ENCODE data around the gene MRGPRF.

Gene MRGPRF

DNA sequence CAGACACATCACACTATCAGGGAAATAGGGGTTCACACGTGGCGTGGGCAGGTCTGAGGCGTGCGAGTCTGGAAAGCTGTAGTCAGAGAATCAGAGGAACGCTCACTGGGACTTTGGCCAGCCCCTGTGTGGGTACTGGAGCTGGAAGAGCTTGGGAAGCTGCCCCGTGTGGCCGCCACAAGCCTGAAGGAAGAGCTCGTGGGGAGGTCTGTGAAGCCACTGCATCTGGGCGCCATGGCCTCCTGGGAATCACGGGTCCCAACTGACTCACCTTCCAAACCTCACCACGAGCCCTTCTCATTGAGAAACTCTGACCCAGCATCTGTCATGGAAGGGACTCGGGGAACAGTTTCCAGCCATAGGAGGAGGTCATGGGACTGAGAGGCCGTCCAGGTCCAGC is 5.9 kb upstream of the MRGPRF start:
- DNase-seq: no peak

GRCh38 chr11:69017951-69018350 is 4.9 kb upstream of the MRGPRF start:
- DNase-seq: no peak

DNA sequence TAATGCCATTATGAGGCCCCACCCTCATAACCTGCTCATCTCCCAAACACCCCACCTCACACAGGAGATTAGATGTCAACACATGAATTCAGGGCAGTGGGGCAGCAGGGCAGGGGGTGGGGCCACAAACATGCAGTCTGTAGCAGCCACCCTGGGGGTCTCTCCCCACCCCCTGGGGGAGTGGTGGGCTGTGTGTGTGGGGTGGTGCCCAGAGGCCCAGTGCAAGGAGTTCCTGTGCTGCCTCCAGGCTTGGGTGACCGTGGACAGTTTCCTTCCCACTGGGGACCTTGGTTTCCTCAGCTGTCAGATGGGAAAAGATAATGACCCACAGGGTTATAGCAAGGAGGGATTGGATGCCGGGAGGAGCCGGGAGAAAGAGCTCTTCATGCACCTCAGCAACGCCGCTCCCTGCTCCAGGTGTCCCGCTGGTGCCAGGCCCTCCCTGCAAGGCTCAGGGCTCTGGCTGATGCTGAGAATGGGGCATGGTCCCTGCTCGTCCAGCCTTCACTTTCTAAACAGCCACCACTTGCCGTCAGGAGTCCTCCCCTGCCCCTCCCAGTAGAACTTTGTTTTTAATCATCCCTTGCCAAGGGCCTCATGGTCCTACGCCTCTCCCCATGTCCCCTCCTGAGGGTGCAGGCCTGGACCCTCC is 2.0 kb upstream of the MRGPRF start:
- no peak for DNase-seq

GRCh38 chr11:69014084-69014851 is 1.2 kb upstream of the MRGPRF start:
- DNase-seq: peak; percentile 59

- DNase-seq: no peak
Observed at GRCh38 chr11:69012092-69013008, 696 bp downstream of the MRGPRF start.

DNA sequence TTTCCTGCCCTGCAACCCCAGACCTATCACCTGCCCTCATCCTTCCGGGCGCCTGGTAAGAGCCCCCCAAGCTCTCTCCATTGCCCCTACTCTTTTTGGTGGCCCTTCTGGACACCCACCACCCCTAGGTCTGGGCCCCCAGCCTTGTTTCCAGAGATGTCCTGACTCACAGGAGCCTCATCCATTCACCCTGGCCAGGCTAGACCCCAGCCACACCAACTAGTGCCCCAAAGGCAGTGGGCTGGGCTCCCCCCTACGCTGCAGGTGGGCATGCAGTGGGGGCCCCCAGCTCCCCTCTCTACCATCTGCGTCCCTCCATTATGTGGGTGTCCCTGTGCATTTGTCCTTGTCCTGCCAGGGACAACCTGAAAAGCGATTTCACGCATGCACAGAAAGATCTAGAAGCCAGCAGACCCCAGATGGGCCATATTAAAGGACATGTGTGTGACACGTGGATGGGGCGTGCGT is 1.4 kb downstream of the MRGPRF start:
- DNase-seq: no peak

DNA sequence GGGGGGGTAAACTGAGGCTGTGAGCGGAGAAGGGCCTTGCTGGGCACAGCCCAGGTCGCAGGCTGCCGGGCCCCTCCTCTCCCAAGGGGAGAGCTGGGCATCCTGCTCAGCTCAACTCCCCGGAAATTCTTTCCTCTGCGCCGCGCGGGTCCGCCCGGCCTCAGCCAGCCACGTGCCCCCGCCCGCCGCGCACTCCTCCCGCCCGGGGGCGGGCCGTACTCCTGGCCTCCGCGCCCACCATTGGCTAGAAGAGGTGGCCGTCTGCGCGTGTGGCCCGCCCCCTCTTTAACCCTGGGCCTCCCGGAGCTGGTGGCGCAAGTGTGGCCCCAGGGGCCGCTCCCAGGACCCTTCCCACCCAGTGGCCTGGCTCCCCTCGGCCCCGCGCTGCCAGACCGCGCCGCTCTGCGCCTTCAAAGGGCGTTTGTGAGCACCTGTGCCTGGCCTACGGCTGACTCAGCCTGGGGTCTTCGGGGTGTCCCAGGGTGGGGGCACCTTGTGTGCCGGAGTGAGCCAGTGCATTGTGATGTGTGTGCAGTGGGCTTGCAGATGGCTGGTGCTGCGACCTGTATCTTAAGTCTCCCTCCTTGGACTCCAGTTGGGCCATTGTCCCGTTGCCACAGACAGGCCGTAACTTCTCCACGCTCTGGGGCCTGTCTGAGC is 2.0 kb downstream of the MRGPRF start:
- peak; percentile 86 for DNase-seq

GRCh38 chr11:69010361-69010891 is 2.6 kb downstream of the MRGPRF start:
- DNase-seq: no peak

DNA sequence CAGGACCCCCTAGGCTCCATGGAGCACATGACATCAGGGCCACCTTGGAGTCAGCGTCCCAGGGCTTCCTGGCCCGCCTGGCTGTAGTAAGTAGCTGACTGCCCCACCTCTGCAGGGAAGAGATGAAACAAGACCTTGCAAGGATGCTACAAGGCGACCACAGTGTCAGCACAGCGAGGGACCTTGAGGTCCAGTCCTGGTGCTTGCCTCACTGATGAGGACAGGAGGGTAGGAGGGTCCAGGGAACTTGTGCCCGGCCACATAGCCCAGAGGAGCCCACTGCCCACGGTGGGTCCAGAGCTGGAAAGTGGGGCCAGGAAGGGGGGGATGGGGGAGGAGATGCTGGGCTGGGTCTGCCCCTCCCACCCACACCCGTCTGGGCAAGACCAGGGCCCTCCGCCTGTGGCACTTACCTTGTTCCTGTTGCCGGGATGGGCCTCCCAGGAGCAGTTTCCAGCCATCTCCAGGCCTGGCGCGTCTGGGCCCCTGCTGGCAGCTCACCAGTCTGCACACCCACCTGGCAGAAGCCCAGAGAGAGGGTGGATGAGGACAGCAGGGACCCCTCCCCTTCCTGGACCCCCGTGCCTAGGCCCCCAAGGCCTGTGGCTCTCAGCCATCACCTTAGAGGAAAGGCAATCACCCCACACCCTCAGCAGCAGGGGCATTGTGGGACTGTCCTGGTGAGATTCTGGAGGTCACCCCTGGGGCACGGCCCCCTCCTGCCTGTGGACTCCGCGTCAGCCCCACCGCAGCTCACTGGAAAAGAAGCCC is 3.4 kb downstream of the MRGPRF start:
- DNase-seq: no peak

GRCh38 chr11:69008737-69009440 is 4.2 kb downstream of the MRGPRF start:
- DNase-seq: peak; percentile 89

DNA sequence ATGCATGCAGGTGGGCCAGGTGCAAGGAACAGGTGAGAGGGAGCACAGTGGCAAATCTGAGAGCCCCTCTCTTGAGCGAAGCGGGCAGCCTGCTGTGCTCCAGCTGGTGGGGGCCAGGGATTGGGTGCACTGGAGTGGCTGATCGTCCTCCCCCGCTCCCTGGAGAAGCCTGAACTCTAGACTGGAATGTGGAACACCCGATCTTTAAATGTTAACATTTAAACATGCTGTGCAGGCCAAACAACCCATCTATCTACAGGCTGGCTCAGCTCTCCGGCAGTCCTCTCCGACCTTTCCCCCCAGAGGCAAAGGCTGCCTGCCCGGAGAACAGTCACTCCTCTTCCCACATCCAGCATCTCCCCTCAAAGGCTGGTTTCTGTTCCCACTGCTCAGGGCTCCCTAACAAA is 5.1 kb downstream of the MRGPRF start:
- DNase-seq: no peak

- DNase-seq: no peak
Observed at GRCh38 chr11:69006816-69007215, 6.2 kb downstream of the MRGPRF start.

GRCh38 chr11:69005631-69006368 is 7.2 kb downstream of the MRGPRF start:
- DNase-seq: no peak

- no peak for DNase-seq
Observed at GRCh38 chr11:69005183-69005630, 7.8 kb downstream of the MRGPRF start.

- no peak for DNase-seq
Observed at GRCh38 chr11:69004411-69005182, 8.4 kb downstream of the MRGPRF start.

- no peak for DNase-seq
Observed at GRCh38 chr11:69003866-69004367, 9.1 kb downstream of the MRGPRF start.

- DNase-seq: no peak
Observed at GRCh38 chr11:69003301-69003865, 9.7 kb downstream of the MRGPRF start.

DNA sequence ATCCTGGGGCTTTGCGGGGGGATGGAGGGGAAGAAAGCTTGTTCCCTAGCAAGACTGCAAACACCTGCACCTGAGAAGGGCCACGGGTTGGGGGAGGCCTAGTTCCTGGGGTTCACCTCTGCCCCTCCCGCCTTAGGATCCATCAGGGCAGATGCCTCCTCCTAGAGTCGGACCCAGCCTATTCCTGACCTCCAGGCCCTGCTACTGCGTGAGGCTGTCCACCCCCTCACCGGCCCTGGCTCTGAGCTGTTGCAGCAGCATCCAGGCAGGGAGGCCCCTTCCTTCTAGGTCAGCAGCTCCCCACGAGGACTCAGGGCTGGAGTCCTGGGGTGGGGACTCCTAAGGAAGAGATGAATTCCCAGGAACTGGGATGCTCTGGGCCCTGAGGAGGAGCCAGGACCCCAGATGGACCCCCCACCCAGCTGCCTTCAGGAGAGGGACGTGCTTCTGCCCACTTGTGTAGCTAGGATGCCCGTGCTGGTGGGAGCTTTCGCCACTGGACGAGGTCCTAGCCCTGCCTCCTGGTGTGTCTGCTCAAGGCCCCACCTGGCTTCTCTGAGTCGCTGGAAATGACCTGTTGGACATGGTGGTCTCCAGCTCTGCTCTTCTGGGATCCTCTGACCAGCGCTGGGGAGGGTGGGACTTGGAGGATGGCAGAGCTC is 10.3 kb downstream of the MRGPRF start:
- no peak for DNase-seq
